Cardiac muscle cell (in vitro differentiated cells and primary cell): ENCODE data around the gene RNF128. TPM values are rescaled to one million over a fixed set of nuclear protein-coding genes. Genes with fewer than 3 reads are reported as not detected.

ENCODE experiments used
- DNase-seq, 2 donors: peaks; one replicate each; pipeline versions ENCODE4 v3.0.0 to v3.0.0-alpha.2; 2010 to 2017; ENCODE audit warnings: low read depth in 1 of 2, low spot score in 1 of 2
- H3K27ac ChIP-seq: fragments of 200-600 bp; sonication (generic); 2 replicates; pipeline ENCODE4 v1.5.1; 2016
- H3K27me3 ChIP-seq: fragments of 200-600 bp; sonication (generic); 2 replicates; pipeline ENCODE4 v1.6.0; 2016; ENCODE audit warnings: control low read depth
- H3K36me3 ChIP-seq: fragments of 200-600 bp; sonication (generic); 2 replicates; pipeline ENCODE4 v1.5.1; 2016; ENCODE audit warnings: control low read depth
- H3K4me1 ChIP-seq: fragments of 200-600 bp; sonication (generic); 2 replicates; pipeline ENCODE4 v1.8.1; 2017; ENCODE audit warnings: low read depth, mild to moderate bottlenecking, mixed run types
- H3K4me3 ChIP-seq: fragments of 200-600 bp; sonication (generic); 2 replicates; pipeline ENCODE4 v1.5.1; 2016; ENCODE audit warnings: mild to moderate bottlenecking
- H3K9me3 ChIP-seq: fragments of 200-600 bp; sonication (generic); 2 replicates; pipeline ENCODE4 v1.5.1; 2017; ENCODE audit warnings: low read depth, mild to moderate bottlenecking, control low read depth
- polyA plus RNA-seq: library from polyadenylated mRNA; unstranded; fragments of >200 nt; fragmentation: Nextera tagmentation; extraction: Ambion mirVana; gene quantifications from 2 replicates; pipeline ENCODE4 v1.2.1, GENCODE V29; 2016
- total RNA-seq: library from RNA; depleted of rRNA; stranded (reverse); fragments of >200 nt; gene quantifications from 2 replicates; pipeline ENCODE4 v1.2.3, GENCODE V29; 2016
- TF ChIP-seq, protein P1 (sequence below): IDR thresholded peaks from 2 replicates; pipeline ENCODE4 v1.5.1; 2012; ENCODE audit warnings: low read depth, mild to moderate bottlenecking, low read length

Gene RNF128
- total and polyA plus RNA-seq, 2 experiments from 2014 or later = 0.18 to 0.72 TPM

DNA sequence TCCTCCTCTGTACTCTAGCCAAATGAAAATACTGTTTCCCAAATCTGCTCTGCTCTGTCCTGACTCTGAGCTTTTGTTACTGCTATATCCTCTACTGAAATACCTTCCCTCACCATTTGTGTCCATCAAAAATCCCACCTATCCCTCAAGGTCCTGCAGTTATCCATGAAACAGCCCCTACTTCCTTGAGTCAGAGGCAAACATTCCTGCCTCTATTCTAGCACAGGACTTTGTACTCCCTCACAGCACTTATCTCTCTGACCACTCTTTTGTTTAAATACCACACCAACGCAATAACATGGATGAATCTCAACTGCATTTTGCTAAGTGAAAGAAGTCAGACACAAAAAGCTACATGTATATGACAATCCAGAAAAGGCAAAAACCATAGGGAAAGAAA is 10.5 kb upstream of the RNF128 start:
- TF ChIP-seq, protein P1, sequence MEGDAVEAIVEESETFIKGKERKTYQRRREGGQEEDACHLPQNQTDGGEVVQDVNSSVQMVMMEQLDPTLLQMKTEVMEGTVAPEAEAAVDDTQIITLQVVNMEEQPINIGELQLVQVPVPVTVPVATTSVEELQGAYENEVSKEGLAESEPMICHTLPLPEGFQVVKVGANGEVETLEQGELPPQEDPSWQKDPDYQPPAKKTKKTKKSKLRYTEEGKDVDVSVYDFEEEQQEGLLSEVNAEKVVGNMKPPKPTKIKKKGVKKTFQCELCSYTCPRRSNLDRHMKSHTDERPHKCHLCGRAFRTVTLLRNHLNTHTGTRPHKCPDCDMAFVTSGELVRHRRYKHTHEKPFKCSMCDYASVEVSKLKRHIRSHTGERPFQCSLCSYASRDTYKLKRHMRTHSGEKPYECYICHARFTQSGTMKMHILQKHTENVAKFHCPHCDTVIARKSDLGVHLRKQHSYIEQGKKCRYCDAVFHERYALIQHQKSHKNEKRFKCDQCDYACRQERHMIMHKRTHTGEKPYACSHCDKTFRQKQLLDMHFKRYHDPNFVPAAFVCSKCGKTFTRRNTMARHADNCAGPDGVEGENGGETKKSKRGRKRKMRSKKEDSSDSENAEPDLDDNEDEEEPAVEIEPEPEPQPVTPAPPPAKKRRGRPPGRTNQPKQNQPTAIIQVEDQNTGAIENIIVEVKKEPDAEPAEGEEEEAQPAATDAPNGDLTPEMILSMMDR = no peak
- no peaks in the 10 kb centered on the region for H3K9me3 ChIP-seq

DNA sequence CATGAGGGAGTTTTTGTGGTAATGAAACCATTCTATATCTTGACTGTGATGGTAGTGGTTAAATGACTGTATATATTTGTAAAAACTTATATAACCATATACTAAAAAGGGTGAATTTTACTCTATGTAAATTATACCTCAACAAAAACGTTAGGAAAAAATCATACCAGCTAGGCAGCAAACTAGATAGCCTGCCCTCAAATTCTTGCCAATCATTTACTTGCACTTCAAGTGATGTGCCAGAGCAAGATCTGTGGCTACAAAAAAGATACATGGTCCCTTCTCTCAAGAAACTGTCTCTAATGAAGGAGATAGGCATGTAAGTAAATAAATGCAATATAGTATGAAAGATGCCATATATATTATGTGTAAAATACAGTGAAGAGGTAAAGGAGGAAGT is 10.0 kb upstream of the RNF128 start:
- no peak for DNase-seq
- peaks cover 2% of the 10 kb centered on the region for H3K27me3 ChIP-seq
- TF ChIP-seq, protein P1 = no peak

More for the DNA sequence above, 10.5 kb upstream of the RNF128 start:
- peak in 1 of 2 donors; percentile 5 for DNase-seq
- no peaks in the 10 kb centered on the region for H3K27me3 ChIP-seq
- H3K4me3 ChIP-seq = no peak overlapping the region
- no peak overlapping the region for H3K27ac ChIP-seq
- H3K36me3 ChIP-seq = no peaks in the 10 kb centered on the region
- H3K4me1 ChIP-seq = no peaks in the 10 kb centered on the region

DNA sequence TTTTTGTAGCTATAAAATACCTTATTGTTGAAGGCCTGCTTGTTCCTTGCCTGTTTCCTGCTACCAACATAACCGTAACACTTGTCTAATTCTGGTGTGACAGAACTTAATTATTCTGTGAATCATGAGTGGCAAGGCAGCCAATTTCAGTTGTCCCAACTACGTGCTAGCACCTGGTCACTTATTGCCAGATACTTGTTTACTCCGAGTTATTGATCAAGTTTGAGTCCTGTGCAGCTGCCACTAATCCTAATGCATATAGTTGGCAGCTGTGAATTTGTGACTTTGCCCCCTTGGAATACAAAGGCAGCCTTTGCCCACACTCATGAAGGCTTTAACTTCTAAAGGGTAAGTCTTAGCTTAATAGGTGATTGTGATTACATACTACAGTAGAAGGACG is 7.8 kb upstream of the RNF128 start:
- Histone ChIP-seq H3K27me3 (peaks cover 11% of the 10 kb centered on the region), H3K36me3 (no peaks in the 10 kb centered on the region), H3K9me3 (no peaks in the 10 kb centered on the region), H3K27ac (no peak overlapping the region), H3K4me1 (no peaks in the 10 kb centered on the region), H3K4me3 (no peak overlapping the region)
- no peak for DNase-seq
- TF ChIP-seq, protein P1 = no peak

More for the DNA sequence above, 10.0 kb upstream of the RNF128 start:
- Histone ChIP-seq H3K9me3 (no peaks in the 10 kb centered on the region), H3K4me3 (no peak overlapping the region), H3K36me3 (no peaks in the 10 kb centered on the region), H3K27ac (no peak overlapping the region), H3K4me1 (no peaks in the 10 kb centered on the region)

DNA sequence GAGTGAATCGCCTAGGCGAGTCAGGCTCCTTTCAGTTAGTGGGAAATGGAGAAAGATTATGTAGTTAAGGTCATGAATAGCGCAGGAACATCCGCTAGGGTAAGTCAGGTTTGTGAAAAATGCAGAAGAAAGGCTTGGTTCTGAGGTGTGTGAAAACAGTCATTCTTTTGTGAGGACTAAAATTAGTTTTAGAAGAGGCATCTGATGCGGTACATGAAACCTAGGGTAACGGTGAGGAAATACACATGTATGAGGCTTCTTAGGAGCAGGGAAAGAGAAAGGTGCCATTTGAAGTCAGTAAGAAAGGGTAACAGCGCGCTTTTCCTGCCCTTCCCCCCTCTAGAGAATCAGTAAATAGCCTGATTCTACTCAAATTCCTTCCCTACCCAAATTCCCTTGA is 570 bp upstream of the RNF128 start:
- H3K27ac ChIP-seq = no peak overlapping the region
- H3K4me3 ChIP-seq = peak overlapping the region; percentile 37
- H3K4me1 ChIP-seq = no peaks in the 10 kb centered on the region
- TF ChIP-seq, protein P1 = no peak
- no peaks in the 10 kb centered on the region for H3K36me3 ChIP-seq
- no peak for DNase-seq
- no peaks in the 10 kb centered on the region for H3K9me3 ChIP-seq
- H3K27me3 ChIP-seq = peaks cover 81% of the 10 kb centered on the region

DNA sequence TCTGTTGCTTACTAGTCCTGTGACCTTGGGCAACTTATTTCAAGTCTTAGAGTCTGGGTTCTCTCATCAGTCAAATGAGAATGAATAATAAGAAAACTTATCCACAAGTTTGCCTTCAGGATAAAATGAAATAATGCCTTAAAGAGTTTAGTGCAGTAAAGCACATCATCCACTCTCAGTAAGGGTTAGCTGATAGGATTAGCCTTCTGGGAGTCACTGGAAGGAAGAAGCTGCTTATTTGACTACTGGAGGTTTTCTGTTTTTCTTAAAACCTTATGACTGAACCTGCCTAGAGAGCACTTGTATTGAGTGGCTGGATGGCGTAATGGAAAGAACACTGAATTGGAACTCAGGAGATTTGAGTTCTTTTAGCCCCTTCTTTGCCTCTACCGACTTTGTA is 1.8 kb downstream of the RNF128 start:
- no peaks in the 10 kb centered on the region for H3K4me1 ChIP-seq
- no peak overlapping the region for H3K4me3 ChIP-seq
- H3K36me3 ChIP-seq = no peaks in the 10 kb centered on the region
- H3K27me3 ChIP-seq = peaks cover 77% of the 10 kb centered on the region
- no peaks in the 10 kb centered on the region for H3K9me3 ChIP-seq
- H3K27ac ChIP-seq = no peak overlapping the region
- DNase-seq = no peak
- TF ChIP-seq, protein P1 = no peak

DNA sequence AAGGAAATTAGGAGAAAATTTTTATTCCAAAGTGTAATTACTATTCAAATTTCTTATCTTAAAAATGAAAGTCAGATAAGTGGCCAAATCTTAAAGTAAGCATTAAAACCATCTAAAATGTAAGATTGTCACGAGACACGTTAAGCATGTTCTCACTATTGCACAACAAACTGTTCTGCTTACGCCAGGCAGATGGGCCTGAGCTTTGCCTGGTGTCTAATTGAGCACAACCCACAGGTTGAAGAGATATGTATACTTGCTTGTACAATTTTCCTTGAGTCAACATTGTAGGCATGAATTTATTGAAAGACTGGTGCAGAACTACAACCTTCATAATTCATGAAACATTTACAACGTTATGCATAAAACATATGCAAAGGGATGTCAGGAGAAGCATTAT is 3.9 kb downstream of the RNF128 start:
- peaks cover 57% of the 10 kb centered on the region for H3K27me3 ChIP-seq
- TF ChIP-seq, protein P1 = no peak
- H3K9me3 ChIP-seq = no peaks in the 10 kb centered on the region
- H3K4me1 ChIP-seq = no peaks in the 10 kb centered on the region
- no peaks in the 10 kb centered on the region for H3K36me3 ChIP-seq
- no peak overlapping the region for H3K4me3 ChIP-seq
- DNase-seq = no peak
- no peak overlapping the region for H3K27ac ChIP-seq
